Measurements from ENCODE around the gene MAP1S. TPM values are rescaled to one million over a fixed set of nuclear protein-coding genes. Genes with fewer than 3 reads are reported as not detected.

MAP1S gene
- total and polyA plus RNA-seq, 2 of the 8 experiments (the other 6 are each of a cell fraction or from before 2014, with no cell fraction given): 66.7 to 115 TPM

- Histone ChIP-seq H3K4me2 (ENCODE audit: insufficient read depth in 1 of 2, low read depth in 2 of 2, low read length in 2 of 2) (no peak overlapping the region), H4K5ac (ENCODE audit: insufficient read length, low read depth, low read length) (no peak overlapping the region)
- no peak for FAIRE-seq
These were observed 37.8 kb downstream of the MAP1S start for GRCh38 chr19:17757125-17757524.

More at GRCh38 chr19:17757125-17757524, 37.8 kb downstream of the MAP1S start:
- H3K4me1 ChIP-seq (replicated peaks in 1 of 4; ENCODE audit: control insufficient read depth in 3 of 4, insufficient read depth in 4 of 4, low read length in 3 of 4): peaks cover 0 to 9% (median 0%) of the 10 kb centered on the region in 4 experiments; a peak in 2 of 7 replicates
- H3K14ac ChIP-seq (ENCODE audit: insufficient read length): no peak overlapping the region
- H2BK120ac ChIP-seq (replicated peaks; ENCODE audit: low read depth, low read length): no peak overlapping the region
- H3K9ac ChIP-seq (replicated peaks in 1 of 4; ENCODE audit: extremely low read depth in 1 of 4, low read depth in 3 of 4, low read length in 3 of 4): no peak overlapping the region
- no peak overlapping the region for H4K91ac ChIP-seq (replicated peaks; ENCODE audit: insufficient read length, low read length)
- H3K79me1 ChIP-seq (ENCODE audit: low read depth, low read length): no peaks in the 10 kb centered on the region; the same call in 1 of the 2 replicates
- H3K18ac ChIP-seq (ENCODE audit: extremely low read depth, low read length): no peak overlapping the region
- no peaks in the 10 kb centered on the region for H3K79me2 ChIP-seq (ENCODE audit: control insufficient read depth in 1 of 2, insufficient read depth in 2 of 2, low read length in 2 of 2)
- H3K4ac ChIP-seq (replicated peaks; ENCODE audit: insufficient read length, low read depth, low read length): no peak overlapping the region
- H3K23ac ChIP-seq (ENCODE audit: insufficient read length): no peak overlapping the region
- no peaks in the 10 kb centered on the region for H3K9me3 ChIP-seq (ENCODE audit: insufficient read depth in 2 of 2, low read depth in 1 of 2, low read length in 1 of 2)
- H4K20me1 ChIP-seq (replicated peaks in 1 of 2; ENCODE audit: control insufficient read depth in 1 of 2, insufficient read depth in 2 of 2, low read length in 2 of 2): no peaks in the 10 kb centered on the region
- ChIA-PET CTCF (ENCODE audit: partially characterized antibody) (interaction anchor here (1.3 to 3.5 kb wide), 7 partner anchors 9 to 184 kb away, joined by 4 to 23 read pairs (median 4); no protein-coding TSS in a partner anchor), POLR2A (ENCODE audit: partially characterized antibody) (interaction anchor here (1.6 kb wide), 1 partner anchor 28 kb away, joined by 3 read pairs; no protein-coding TSS in a partner anchor)
- TF ChIP-seq RAD21 (IDR thresholded peaks at IDR 0.05 in 1 of 2, conservative IDR thresholded peaks at IDR 0.05 in 1 of 2; ENCODE audit: low read depth in 2 of 2, low read length in 2 of 2) (no peak), SAP30 (IDR thresholded peaks at IDR 0.05; ENCODE audit: insufficient read depth, insufficient replicate concordance, low read length) (no peak), KDM5A (IDR thresholded peaks at IDR 0.05; ENCODE audit: low read length) (no peak), CBX8 (IDR thresholded peaks at IDR 0.05; ENCODE audit: borderline replicate concordance, low read depth, low read length) (no peak), TBP (IDR thresholded peaks at IDR 0.05; ENCODE audit: low read depth, low read length) (no peak), ATF3 (IDR thresholded peaks at IDR 0.05; ENCODE audit: insufficient read depth, low read depth, low read length) (no peak), PHF8 (conservative IDR thresholded peaks at IDR 0.05; ENCODE audit: low read depth, low read length) (no peak), POLR2A (IDR thresholded peaks at IDR 0.05; ENCODE audit: control extremely low read depth in 1 of 2, low read depth in 2 of 2, low read length in 2 of 2) (no peak), MAFK (IDR thresholded peaks at IDR 0.05; ENCODE audit: low read depth, low read length) (no peak), KDM1A (IDR thresholded peaks at IDR 0.05; ENCODE audit: borderline replicate concordance, low read length) (no peak), SIN3A (conservative IDR thresholded peaks at IDR 0.05 in 1 of 2, IDR thresholded peaks at IDR 0.05 in 1 of 2; ENCODE audit: low read depth in 1 of 2, low read length in 2 of 2) (no peak)
- no peak for DNase-seq (ENCODE audit: low read depth in 1 of 2, low spot score in 2 of 2)
- H2AFZ ChIP-seq (ENCODE audit: low read length): no peak overlapping the region
- H3K23me2 ChIP-seq (ENCODE audit: low read depth, low read length): no peaks in the 10 kb centered on the region; the same call in 1 of the 2 replicates
- H2BK20ac ChIP-seq (ENCODE audit: low read length): no peak overlapping the region
- H2AK5ac ChIP-seq (ENCODE audit: low read depth, low read length): no peak overlapping the region
- no peak overlapping the region for H3K27ac ChIP-seq (ENCODE audit: low read depth, low read length)
- H3K4me3 ChIP-seq (ENCODE audit: extremely low read depth in 1 of 4, insufficient read depth in 2 of 4, low read depth in 3 of 4, low read length in 4 of 4): no peak overlapping the region
- no peak overlapping the region for H2BK12ac ChIP-seq (ENCODE audit: low read depth, low read length)
- no peak overlapping the region for H2BK5ac ChIP-seq (ENCODE audit: low read depth, low read length)
- no peak overlapping the region for H2BK15ac ChIP-seq (ENCODE audit: low read length)
- no peak overlapping the region for H3K56ac ChIP-seq (replicated peaks; ENCODE audit: insufficient read length, low read depth, low read length)
- no peaks in the 10 kb centered on the region for H3K27me3 ChIP-seq (replicated peaks in 1 of 4; ENCODE audit: control insufficient read depth in 3 of 4, extremely low read depth in 1 of 4, insufficient read depth in 3 of 4, low read length in 3 of 4)
- WGBS, 2 experiments (ENCODE audit: extremely low coverage in 1 of 2, insufficient coverage in 1 of 2, insufficient read length in 1 of 2, insufficient replicate concordance in 2 of 2, low coverage in 1 of 2, low lambda C conversion rate in 2 of 2, missing lambda C conversion rate in 1 of 2): 93% methylated on average over 3 of the region's 9 CpGs; no CpG with 5 or more reads in 1 of the 2 experiments
- no peaks in the 10 kb centered on the region for H3K36me3 ChIP-seq (ENCODE audit: control insufficient read depth in 2 of 4, insufficient read depth in 4 of 4, low read length in 3 of 4)
- H4K8ac ChIP-seq (ENCODE audit: extremely low read depth, insufficient read depth, low read length): no peak overlapping the region
